Stomach smooth muscle (tissue), 2 donors: ENCODE measurements around the gene NEURL4.

Source experiments
- H3K27ac ChIP-seq: one replicate; pipeline ENCODE4 v1.7.0; 2013; ENCODE audit warnings: mild to moderate bottlenecking, low read length, inconsistent platforms
- H3K27me3 ChIP-seq, 2 donors: one replicate each; pipeline ENCODE4 v1.7.0; 2013; ENCODE audit warnings: low read length in 2 of 2; ENCODE audit not compliant: insufficient read depth in 2 of 2, control insufficient read depth in 1 of 2
- H3K36me3 ChIP-seq, 2 donors: one replicate each; pipeline ENCODE4 v1.7.0; 2013; ENCODE audit warnings: low read length in 2 of 2; ENCODE audit not compliant: control insufficient read depth in 2 of 2, insufficient read depth in 2 of 2
- H3K4me1 ChIP-seq: one replicate; pipeline ENCODE4 v1.7.0; 2013; ENCODE audit warnings: low read length; ENCODE audit not compliant: control insufficient read depth, insufficient read depth
- H3K4me3 ChIP-seq, 2 donors: one replicate each; pipeline ENCODE4 v1.7.0; 2013; ENCODE audit warnings: low read length in 2 of 2
- H3K9ac ChIP-seq, 2 donors: one replicate each; pipeline ENCODE4 v1.7.0; 2013; ENCODE audit warnings: low read length in 2 of 2, mild to moderate bottlenecking in 1 of 2
- H3K9me3 ChIP-seq, 2 donors: one replicate each; pipeline ENCODE4 v1.7.0; 2013; ENCODE audit warnings: low read length in 2 of 2; ENCODE audit not compliant: control insufficient read depth in 2 of 2
- donor health status: healthy.
- donor health status: Pancreatic carcinoma.

Gene NEURL4

GRCh38 chr17:7332111-7332510 is 3.0 kb upstream of the NEURL4 start:
- no peak overlapping the region for H3K9ac ChIP-seq
- H3K27me3 ChIP-seq: peaks cover 10 to 11% of the 10 kb centered on the region in 2 donors
- H3K4me1 ChIP-seq: peaks cover 23% of the 10 kb centered on the region
- no peak overlapping the region for H3K27ac ChIP-seq
- no peaks in the 10 kb centered on the region for H3K9me3 ChIP-seq
- no peaks in the 10 kb centered on the region for H3K36me3 ChIP-seq
- no peak overlapping the region for H3K4me3 ChIP-seq

- peak overlapping the region; percentile 85 for H3K27ac ChIP-seq
Measured at GRCh38 chr17:7330638-7331015, 1.5 kb upstream of the NEURL4 start.

GRCh38 chr17:7329997-7330637 is 982 bp upstream of the NEURL4 start:
- peak overlapping the region; percentile 96 to 100 for H3K4me3 ChIP-seq
- peaks cover 4 to 8% of the 10 kb centered on the region in 2 donors for H3K36me3 ChIP-seq
- H3K27ac ChIP-seq: peak overlapping the region; percentile 85
- no peaks in the 10 kb centered on the region for H3K9me3 ChIP-seq
- peak overlapping the region; percentile 82 to 86 for H3K9ac ChIP-seq
- peaks cover 23% of the 10 kb centered on the region for H3K4me1 ChIP-seq
- H3K27me3 ChIP-seq: peaks cover 3 to 4% of the 10 kb centered on the region in 2 donors

More at GRCh38 chr17:7330638-7331015, 1.5 kb upstream of the NEURL4 start:
- Histone ChIP-seq H3K9ac (peak overlapping the region; percentile 47 to 86), H3K4me3 (peak overlapping the region; percentile 96 to 100), H3K27me3 (peaks cover 6 to 7% of the 10 kb centered on the region in 2 donors), H3K36me3 (peaks cover 3% of the 10 kb centered on the region in 2 donors), H3K9me3 (no peaks in the 10 kb centered on the region), H3K4me1 (peaks cover 23% of the 10 kb centered on the region)

- Histone ChIP-seq H3K4me1 (peaks cover 23% of the 10 kb centered on the region), H3K36me3 (peaks cover 8 to 13% of the 10 kb centered on the region in 2 donors), H3K9ac (peak overlapping the region; percentile 82 to 86), H3K9me3 (no peaks in the 10 kb centered on the region), H3K4me3 (peak overlapping the region; percentile 96 to 100), H3K27ac (peak overlapping the region; percentile 85), H3K27me3 (no peaks in the 10 kb centered on the region)
Measured at GRCh38 chr17:7329374-7329996, 350 bp upstream of the NEURL4 start.

- H3K9me3 ChIP-seq: no peaks in the 10 kb centered on the region
- H3K4me1 ChIP-seq: peaks cover 23% of the 10 kb centered on the region
- peaks cover 22 to 23% of the 10 kb centered on the region in 2 donors for H3K36me3 ChIP-seq
- peak overlapping the region in 1 of 2 donors; percentile 86 for H3K9ac ChIP-seq
- H3K27ac ChIP-seq: peak overlapping the region; percentile 85
- H3K27me3 ChIP-seq: no peaks in the 10 kb centered on the region
- no peak overlapping the region for H3K4me3 ChIP-seq
Measured at GRCh38 chr17:7328009-7328408, 1.1 kb downstream of the NEURL4 start.

- H3K4me1 ChIP-seq: peaks cover 23% of the 10 kb centered on the region
- no peaks in the 10 kb centered on the region for H3K9me3 ChIP-seq
- H3K9ac ChIP-seq: peak overlapping the region in 1 of 2 donors; percentile 86
- H3K27ac ChIP-seq: no peak overlapping the region
- peaks cover 28% of the 10 kb centered on the region in 2 donors for H3K36me3 ChIP-seq
- no peak overlapping the region for H3K4me3 ChIP-seq
- no peaks in the 10 kb centered on the region for H3K27me3 ChIP-seq
Measured at GRCh38 chr17:7327501-7327900, 1.6 kb downstream of the NEURL4 start.

GRCh38 chr17:7327056-7327455 is 2.1 kb downstream of the NEURL4 start:
- Histone ChIP-seq H3K36me3 (peaks cover 30 to 32% of the 10 kb centered on the region in 2 donors), H3K27me3 (no peaks in the 10 kb centered on the region), H3K27ac (no peak overlapping the region), H3K4me3 (no peak overlapping the region), H3K9ac (no peak overlapping the region), H3K9me3 (no peaks in the 10 kb centered on the region), H3K4me1 (peaks cover 23% of the 10 kb centered on the region)

GRCh38 chr17:7326186-7326585 is 2.9 kb downstream of the NEURL4 start:
- H3K4me3 ChIP-seq: no peak overlapping the region
- H3K9ac ChIP-seq: no peak overlapping the region
- H3K36me3 ChIP-seq: peaks cover 39 to 41% of the 10 kb centered on the region in 2 donors
- H3K4me1 ChIP-seq: peaks cover 23% of the 10 kb centered on the region
- H3K27ac ChIP-seq: no peak overlapping the region
- H3K9me3 ChIP-seq: no peaks in the 10 kb centered on the region
- H3K27me3 ChIP-seq: no peaks in the 10 kb centered on the region

- no peak overlapping the region for H3K9ac ChIP-seq
- H3K9me3 ChIP-seq: no peaks in the 10 kb centered on the region
- no peak overlapping the region for H3K4me3 ChIP-seq
- peaks cover 16% of the 10 kb centered on the region for H3K4me1 ChIP-seq
- no peaks in the 10 kb centered on the region for H3K27me3 ChIP-seq
- H3K36me3 ChIP-seq: peaks cover 49 to 51% of the 10 kb centered on the region in 2 donors
- no peak overlapping the region for H3K27ac ChIP-seq
Measured at GRCh38 chr17:7325031-7325528, 4.1 kb downstream of the NEURL4 start.

- no peaks in the 10 kb centered on the region for H3K27me3 ChIP-seq
- H3K27ac ChIP-seq: no peak overlapping the region
- H3K4me1 ChIP-seq: peaks cover 13% of the 10 kb centered on the region
- H3K4me3 ChIP-seq: no peak overlapping the region
- H3K9me3 ChIP-seq: no peaks in the 10 kb centered on the region
- H3K9ac ChIP-seq: no peak overlapping the region
- H3K36me3 ChIP-seq: peaks cover 49 to 51% of the 10 kb centered on the region in 2 donors
Measured at GRCh38 chr17:7324438-7324779, 4.7 kb downstream of the NEURL4 start.
